ENCODE data around the gene CHADL. TPM values are rescaled to one million over a fixed set of nuclear protein-coding genes. Genes with fewer than 3 reads are reported as not detected.
"Not testable (repeated sequence)": the region's sequence is repeated elsewhere in the genome, so short reads cannot be mapped to it uniquely, and the experiment has no call there.

Gene CHADL
- total RNA-seq, 3 donors from 2014 or later (not counting 1 experiment from before 2014, with no cell fraction given) = 0.35 to 1.2 (median 0.36) TPM

DNA sequence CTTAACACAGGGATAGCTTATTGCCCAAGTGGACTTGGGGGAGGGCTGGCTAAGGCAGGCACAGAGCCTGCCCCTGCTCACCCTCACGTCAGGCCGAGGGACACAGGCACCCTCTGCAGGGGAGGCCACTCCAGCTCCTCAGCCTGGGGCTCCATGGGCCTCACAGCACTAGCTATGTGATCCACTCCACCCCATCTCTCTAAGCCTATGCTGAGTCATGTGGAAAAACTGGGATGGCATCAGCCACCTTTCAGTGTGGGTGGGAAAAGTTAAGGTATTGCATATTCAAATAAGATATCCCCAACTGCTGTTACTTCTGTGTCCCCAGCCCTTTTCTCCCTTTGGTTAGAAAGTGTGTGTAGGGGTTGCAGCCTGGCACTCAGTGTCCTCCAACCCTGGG, 23.0 kb upstream of the CHADL start:
- TF ChIP-seq, protein P1, sequence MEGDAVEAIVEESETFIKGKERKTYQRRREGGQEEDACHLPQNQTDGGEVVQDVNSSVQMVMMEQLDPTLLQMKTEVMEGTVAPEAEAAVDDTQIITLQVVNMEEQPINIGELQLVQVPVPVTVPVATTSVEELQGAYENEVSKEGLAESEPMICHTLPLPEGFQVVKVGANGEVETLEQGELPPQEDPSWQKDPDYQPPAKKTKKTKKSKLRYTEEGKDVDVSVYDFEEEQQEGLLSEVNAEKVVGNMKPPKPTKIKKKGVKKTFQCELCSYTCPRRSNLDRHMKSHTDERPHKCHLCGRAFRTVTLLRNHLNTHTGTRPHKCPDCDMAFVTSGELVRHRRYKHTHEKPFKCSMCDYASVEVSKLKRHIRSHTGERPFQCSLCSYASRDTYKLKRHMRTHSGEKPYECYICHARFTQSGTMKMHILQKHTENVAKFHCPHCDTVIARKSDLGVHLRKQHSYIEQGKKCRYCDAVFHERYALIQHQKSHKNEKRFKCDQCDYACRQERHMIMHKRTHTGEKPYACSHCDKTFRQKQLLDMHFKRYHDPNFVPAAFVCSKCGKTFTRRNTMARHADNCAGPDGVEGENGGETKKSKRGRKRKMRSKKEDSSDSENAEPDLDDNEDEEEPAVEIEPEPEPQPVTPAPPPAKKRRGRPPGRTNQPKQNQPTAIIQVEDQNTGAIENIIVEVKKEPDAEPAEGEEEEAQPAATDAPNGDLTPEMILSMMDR (IDR thresholded peaks at IDR 0.05) = no peak
- Histone ChIP-seq H3K9me3 (ENCODE audit: control insufficient read depth, insufficient read depth, low read length) (no peaks in the 10 kb centered on the region), H3K27ac (ENCODE audit: low read length) (no peak overlapping the region), H3K36me3 (ENCODE audit: control insufficient read depth, insufficient read depth, low read length) (peaks cover 76% of the 10 kb centered on the region), H3K4me1 (ENCODE audit: control insufficient read depth, insufficient read depth, low read length) (no peaks in the 10 kb centered on the region), H3K4me3 (ENCODE audit: low read length) (no peak overlapping the region), H3K27me3 (ENCODE audit: control insufficient read depth, insufficient read depth, low read length) (no peaks in the 10 kb centered on the region)
- Mint-ChIP-seq H3K27me3 (ENCODE audit: low read depth in 2 of 2) (no peaks in the 10 kb centered on the region), H3K36me3 (no peaks in the 10 kb centered on the region), H3K27ac (no peak overlapping the region), H3K4me3 (no peak overlapping the region), H3K4me1 (no peaks in the 10 kb centered on the region), H3K9me3 (no peaks in the 10 kb centered on the region)
- DNase-seq (no peak), ATAC-seq (no peak)
- WGBS (ENCODE audit: insufficient coverage) = 96% methylated on average over 2 of the region's 2 CpGs
- intact Hi-C loops (cut with micrococcal nuclease) = no loop called here

DNA sequence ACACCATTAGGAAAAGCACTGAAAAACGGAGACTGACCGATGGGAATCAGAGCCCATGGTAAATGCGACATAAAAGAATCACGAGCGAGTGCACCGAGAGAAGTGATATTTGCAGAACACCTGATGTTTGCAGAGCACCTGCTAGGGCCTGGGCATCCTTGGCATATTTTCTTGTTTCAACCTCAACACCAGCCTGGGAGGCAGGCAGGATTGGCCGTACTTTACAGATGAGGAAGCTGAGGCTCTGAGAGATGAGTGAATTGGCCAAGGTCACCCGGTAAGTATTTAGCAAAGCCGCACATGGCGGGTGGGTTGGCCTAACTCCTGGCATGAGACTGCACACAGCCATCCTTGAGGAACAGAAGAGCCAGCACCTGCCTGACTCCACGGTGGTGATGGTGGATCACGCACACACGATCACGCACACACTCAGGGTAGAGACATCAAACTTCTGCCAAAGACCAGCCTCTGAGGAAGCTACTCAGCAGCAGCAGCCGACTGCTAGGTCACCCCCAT, 21.6 kb upstream of the CHADL start:
- no peak overlapping the region for H3K4me3 ChIP-seq (ENCODE audit: low read length)
- Mint-ChIP-seq H3K27me3 (ENCODE audit: low read depth in 2 of 2) (no peaks in the 10 kb centered on the region), H3K36me3 (no peaks in the 10 kb centered on the region), H3K27ac (no peak overlapping the region), H3K4me1 (no peaks in the 10 kb centered on the region), H3K4me3 (no peak overlapping the region), H3K9me3 (no peaks in the 10 kb centered on the region)
- H3K36me3 ChIP-seq (ENCODE audit: control insufficient read depth, insufficient read depth, low read length) = peaks cover 74% of the 10 kb centered on the region
- no peak for ATAC-seq
- no peaks in the 10 kb centered on the region for H3K9me3 ChIP-seq (ENCODE audit: control insufficient read depth, insufficient read depth, low read length)
- H3K27me3 ChIP-seq (ENCODE audit: control insufficient read depth, insufficient read depth, low read length) = no peaks in the 10 kb centered on the region
- intact Hi-C loops (cut with micrococcal nuclease) = no loop called here
- 97% methylated on average over 15 of the region's 15 CpGs for WGBS (ENCODE audit: insufficient coverage)
- DNase-seq = no peak
- TF ChIP-seq, protein P1 (IDR thresholded peaks at IDR 0.05) = no peak
- no peak overlapping the region for H3K27ac ChIP-seq (ENCODE audit: low read length)
- no peaks in the 10 kb centered on the region for H3K4me1 ChIP-seq (ENCODE audit: control insufficient read depth, insufficient read depth, low read length)

DNA sequence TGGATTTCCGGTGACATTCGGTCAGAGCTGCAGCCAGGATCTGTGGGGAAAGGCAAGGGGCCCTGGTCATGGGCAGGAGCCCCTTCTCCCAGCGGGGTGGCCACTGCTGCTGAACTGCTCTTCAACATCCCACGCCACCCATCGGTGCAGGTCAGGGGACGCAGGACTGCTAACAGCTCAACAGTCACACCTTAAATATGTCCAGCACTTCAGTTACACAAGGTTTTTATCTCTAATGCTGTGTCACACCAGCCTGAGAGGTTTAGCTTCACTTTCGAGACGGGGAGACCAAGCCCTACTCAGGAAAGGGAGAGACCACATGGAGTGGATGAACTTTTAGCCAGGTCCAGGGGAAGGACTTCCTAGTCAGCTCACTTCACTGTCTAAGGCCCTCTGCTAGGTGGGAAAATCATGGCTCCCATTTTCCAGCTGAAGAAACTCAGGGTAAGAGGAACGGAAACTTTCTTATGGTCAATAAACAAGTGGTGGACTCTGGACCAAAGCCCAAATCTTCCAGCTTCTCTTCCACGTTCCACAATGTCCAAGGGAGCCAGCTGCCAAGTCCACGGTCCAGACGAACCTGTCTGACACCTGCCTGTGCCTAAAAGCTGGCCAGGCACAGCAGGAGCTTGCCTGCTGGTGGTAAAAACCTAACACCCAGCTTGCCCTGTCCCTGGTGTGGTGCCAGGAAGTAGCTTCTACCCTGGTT, 21.0 kb upstream of the CHADL start:
- Histone ChIP-seq H3K4me3 (ENCODE audit: low read length) (no peak overlapping the region), H3K27ac (ENCODE audit: low read length) (no peak overlapping the region), H3K9me3 (ENCODE audit: control insufficient read depth, insufficient read depth, low read length) (no peaks in the 10 kb centered on the region), H3K27me3 (ENCODE audit: control insufficient read depth, insufficient read depth, low read length) (no peaks in the 10 kb centered on the region), H3K36me3 (ENCODE audit: control insufficient read depth, insufficient read depth, low read length) (peaks cover 74% of the 10 kb centered on the region), H3K4me1 (ENCODE audit: control insufficient read depth, insufficient read depth, low read length) (no peaks in the 10 kb centered on the region)
- intact Hi-C loops (cut with micrococcal nuclease) = no loop called here
- no peaks in the 10 kb centered on the region for H3K27me3 Mint-ChIP-seq (ENCODE audit: low read depth in 2 of 2)
- WGBS (ENCODE audit: insufficient coverage) = 98% methylated on average over 12 of the region's 12 CpGs
- H3K27ac Mint-ChIP-seq = no peak overlapping the region
- DNase-seq (no peak), ATAC-seq (no peak)
- H3K9me3 Mint-ChIP-seq = no peaks in the 10 kb centered on the region
- no peak overlapping the region for H3K4me3 Mint-ChIP-seq
- TF ChIP-seq, protein P1 (IDR thresholded peaks at IDR 0.05) = no peak
- H3K4me1 Mint-ChIP-seq = no peaks in the 10 kb centered on the region
- no peaks in the 10 kb centered on the region for H3K36me3 Mint-ChIP-seq

DNA sequence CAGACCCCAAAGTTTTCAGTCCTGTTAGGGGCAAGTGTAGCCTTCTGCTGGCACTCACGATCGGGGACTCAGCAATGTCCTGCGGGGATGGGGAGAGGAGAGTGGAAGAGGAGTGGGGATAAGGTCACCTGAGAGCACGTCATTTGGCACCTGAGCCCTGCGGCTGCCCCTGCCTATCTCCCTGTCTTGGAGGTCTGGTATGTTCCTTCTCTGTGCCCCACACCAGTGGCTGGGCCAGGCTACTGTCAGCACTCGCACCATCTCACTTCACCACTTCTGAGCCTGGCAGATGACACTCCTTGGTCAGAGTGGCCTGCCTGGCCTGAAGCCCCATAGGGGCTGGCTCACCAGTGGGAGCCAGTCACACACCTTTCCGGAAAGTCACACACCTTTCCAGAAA, 20.1 kb upstream of the CHADL start:
- intact Hi-C loops (cut with micrococcal nuclease) = no loop called here
- no peaks in the 10 kb centered on the region for H3K9me3 Mint-ChIP-seq
- Histone ChIP-seq H3K27ac (ENCODE audit: low read length) (no peak overlapping the region), H3K4me3 (ENCODE audit: low read length) (no peak overlapping the region), H3K27me3 (ENCODE audit: control insufficient read depth, insufficient read depth, low read length) (no peaks in the 10 kb centered on the region), H3K4me1 (ENCODE audit: control insufficient read depth, insufficient read depth, low read length) (no peaks in the 10 kb centered on the region), H3K9me3 (ENCODE audit: control insufficient read depth, insufficient read depth, low read length) (no peaks in the 10 kb centered on the region), H3K36me3 (ENCODE audit: control insufficient read depth, insufficient read depth, low read length) (peaks cover 78% of the 10 kb centered on the region)
- no peak overlapping the region for H3K4me3 Mint-ChIP-seq
- 98% methylated on average over 7 of the region's 7 CpGs for WGBS (ENCODE audit: insufficient coverage)
- DNase-seq (no peak), ATAC-seq (no peak)
- TF ChIP-seq, protein P1 (IDR thresholded peaks at IDR 0.05) = no peak
- H3K27me3 Mint-ChIP-seq (ENCODE audit: low read depth in 2 of 2) = no peaks in the 10 kb centered on the region
- H3K4me1 Mint-ChIP-seq = no peaks in the 10 kb centered on the region
- no peaks in the 10 kb centered on the region for H3K36me3 Mint-ChIP-seq
- H3K27ac Mint-ChIP-seq = no peak overlapping the region

DNA sequence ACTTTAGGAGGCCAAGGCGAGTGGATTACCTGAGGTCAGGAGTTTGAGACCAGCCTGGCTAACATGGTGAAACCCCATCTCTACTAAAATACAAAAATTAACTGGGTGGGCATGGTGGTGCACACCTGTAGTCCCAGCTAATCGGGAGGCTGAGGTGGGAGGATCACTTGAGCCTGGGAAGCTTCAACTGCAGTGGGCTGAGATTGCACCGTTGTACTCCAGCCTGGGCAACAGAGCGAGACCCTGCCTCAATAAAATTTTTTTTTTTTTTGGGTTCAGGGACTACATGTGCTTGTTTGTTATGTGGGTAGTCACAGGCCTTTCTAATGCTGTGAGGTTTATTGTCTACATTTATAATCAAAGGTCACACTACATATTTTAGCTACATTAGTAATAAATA, 19.0 kb upstream of the CHADL start:
- peaks cover 78% of the 10 kb centered on the region for H3K36me3 ChIP-seq (ENCODE audit: control insufficient read depth, insufficient read depth, low read length)
- H3K4me1 Mint-ChIP-seq; H3K27me3 Mint-ChIP-seq (ENCODE audit: low read depth in 2 of 2); H3K4me3 ChIP-seq (ENCODE audit: low read length); H3K9me3 ChIP-seq (ENCODE audit: control insufficient read depth, insufficient read depth, low read length); H3K27me3 ChIP-seq (ENCODE audit: control insufficient read depth, insufficient read depth, low read length); H3K4me1 ChIP-seq (ENCODE audit: control insufficient read depth, insufficient read depth, low read length); H3K27ac ChIP-seq (ENCODE audit: low read length); H3K36me3 Mint-ChIP-seq; H3K4me3 Mint-ChIP-seq; H3K27ac Mint-ChIP-seq; intact Hi-C loops (cut with micrococcal nuclease); DNase-seq; H3K9me3 Mint-ChIP-seq; ATAC-seq: not testable (repeated sequence)
- WGBS (ENCODE audit: insufficient coverage) = 98% methylated on average over 4 of the region's 4 CpGs

Data from natural killer cell (primary cell).